GM12801 (cell line): Measurements from ENCODE around the gene PHETA1.

Experiments used
- CTCF ChIP-seq: IDR thresholded peaks from one replicate; pipeline ENCODE4 v1.5.1; 2011; ENCODE audit warnings: control low read depth; ENCODE audit not compliant: insufficient read length; ENCODE audit errors: extremely low read depth

Gene PHETA1

GRCh38 chr12:111368291-111368787 is 556 bp downstream of the PHETA1 start:
- TF ChIP-seq CTCF = no peak

GRCh38 chr12:111367661-111368221 is 1.2 kb downstream of the PHETA1 start:
- TF ChIP-seq CTCF = no peak

- TF ChIP-seq CTCF = no peak
Measured at GRCh38 chr12:111366583-111366982, 2.3 kb downstream of the PHETA1 start.

- TF ChIP-seq CTCF = no peak
Measured at GRCh38 chr12:111366075-111366474, 2.8 kb downstream of the PHETA1 start.

GRCh38 chr12:111363578-111363977 is 5.3 kb downstream of the PHETA1 start:
- TF ChIP-seq CTCF = no peak

GRCh38 chr12:111362687-111363475 is 6.0 kb downstream of the PHETA1 start:
- no peak for TF ChIP-seq CTCF

GRCh38 chr12:111361717-111362576 is 6.9 kb downstream of the PHETA1 start:
- no peak for TF ChIP-seq CTCF
